ENCODE results near the gene RASSF1.

DNA sequence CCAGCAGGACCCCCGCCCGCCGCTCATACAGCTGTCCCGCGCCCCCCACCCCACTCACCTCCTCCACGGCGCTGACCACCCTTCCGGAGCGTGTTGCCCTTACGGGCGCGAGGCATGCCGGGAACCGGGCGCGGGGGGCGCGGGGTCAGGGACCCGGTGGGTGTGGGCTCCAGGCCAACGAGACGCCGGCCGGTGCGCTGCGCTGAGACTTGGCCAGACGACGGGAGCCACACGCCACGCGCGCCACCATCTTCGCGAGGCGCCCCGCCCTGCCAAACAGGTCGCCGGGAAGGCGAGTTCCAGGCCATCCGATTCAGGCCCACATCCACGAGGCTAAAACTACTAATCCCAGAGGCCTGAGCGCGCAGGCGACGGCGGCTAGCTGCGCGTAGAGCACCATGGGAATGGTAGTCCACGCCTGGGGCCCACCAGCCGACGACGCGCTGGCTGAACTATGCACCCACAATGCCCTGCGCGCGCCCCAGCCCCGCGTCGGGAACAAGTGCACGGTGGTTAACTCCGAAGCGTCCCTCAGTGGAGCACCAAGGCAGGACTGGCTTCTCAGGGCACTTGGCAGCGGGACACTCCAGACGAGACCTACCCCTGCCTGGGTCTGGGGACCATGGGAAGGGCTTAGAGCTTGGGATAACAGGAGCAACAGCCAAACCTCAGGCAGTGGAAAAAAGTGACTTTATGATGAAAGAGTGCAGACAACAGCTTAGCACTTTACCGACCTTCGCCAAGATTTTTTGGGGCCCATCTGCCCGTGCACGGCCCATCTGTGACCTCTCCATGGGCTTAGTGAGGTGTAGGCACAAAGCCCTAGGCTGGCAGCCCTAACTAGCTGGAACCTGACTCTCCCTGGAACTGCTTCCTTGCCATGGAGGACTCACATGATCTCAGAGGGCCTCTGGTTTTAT is 48.2 kb downstream of the RASSF1 start, which contains the start of gene IFRD2:
- TF ChIP-seq ZFX (IDR thresholded peaks at IDR 0.05) (peak; percentile 13; the same call in 1 of the 2 replicates), CTCF (IDR thresholded peaks at IDR 0.05 in 2 of 3, conservative IDR thresholded peaks at IDR 0.05 in 1 of 3; ENCODE audit: borderline replicate concordance in 1 of 3, insufficient read depth in 1 of 3, low read depth in 2 of 3, low read length in 2 of 3) (no peak), POLR2A (IDR thresholded peaks at IDR 0.05; ENCODE audit: borderline replicate concordance, extremely low read depth, insufficient read depth, insufficient read length) (peak; percentile 56), POLR2AphosphoS5 (IDR thresholded peaks at IDR 0.05; ENCODE audit: low read depth, low read length) (peak; percentile 87; the same call in 1 of the 2 replicates), EZH2 (IDR thresholded peaks at IDR 0.05) (no peak)
